Karpas-422 (cell line): Measurements from ENCODE around the gene NHS. TPM values are rescaled to one million over a fixed set of nuclear protein-coding genes. Genes with fewer than 3 reads are reported as not detected.

Experiments
- DNase-seq: peaks from one replicate; pipeline ENCODE4 v3.0.0-alpha.2; 2015
- H2AFZ ChIP-seq: fragments of 200-600 bp; sonication (generic); 2 replicates; pipeline ENCODE4 v1.6.1; 2014; ENCODE audit warnings: antibody characterized with exemption, low read length, mixed read lengths
- H3K27ac ChIP-seq: fragments of 200-600 bp; sonication (generic); 2 replicates; pipeline ENCODE4 v1.5.1; 2014; ENCODE audit warnings: mild to moderate bottlenecking, low read length, moderate library complexity
- H3K27me3 ChIP-seq: fragments of 200-600 bp; sonication (generic); 2 replicates; pipeline ENCODE4 v1.6.1; 2014; ENCODE audit warnings: low read length, mixed read lengths
- H3K36me3 ChIP-seq: fragments of 200-600 bp; sonication (generic); 2 replicates; pipeline ENCODE4 v1.6.1; 2014; ENCODE audit warnings: low read length, mixed read lengths; ENCODE audit not compliant: insufficient read depth
- H3K4me1 ChIP-seq: fragments of 200-600 bp; sonication (generic); 2 replicates; pipeline ENCODE4 v1.6.1; 2014; ENCODE audit warnings: mild to moderate bottlenecking, low read length, mixed read lengths
- H3K4me2 ChIP-seq: fragments of 200-600 bp; sonication (generic); 2 replicates; pipeline ENCODE4 v1.6.1; 2014; ENCODE audit warnings: low read length, low read depth, mild to moderate bottlenecking; ENCODE audit not compliant: poor library complexity, severe bottlenecking
- H3K4me3 ChIP-seq: fragments of 200-600 bp; sonication (generic); 2 replicates; pipeline ENCODE4 v1.5.1; 2014; ENCODE audit warnings: mild to moderate bottlenecking, antibody characterized with exemption, low read length, mixed read lengths
- H3K79me2 ChIP-seq: fragments of 200-600 bp; sonication (generic); 2 replicates; pipeline ENCODE4 v1.6.1; 2014; ENCODE audit warnings: mild to moderate bottlenecking, low read length, mixed read lengths
- H3K9ac ChIP-seq: fragments of 200-600 bp; sonication (generic); 2 replicates; pipeline ENCODE4 v1.6.0; 2014; ENCODE audit warnings: low read length
- H3K9me2 ChIP-seq: fragments of 200-600 bp; sonication (generic), shearing (Covaris generic); replicated peaks from 2 replicates; pipeline ENCODE4 v1.6.0; 2014; ENCODE audit warnings: mild to moderate bottlenecking, low read length, moderate library complexity; ENCODE audit not compliant: insufficient read depth
- H3K9me3 ChIP-seq: fragments of 300-700, 200-600 bp; sonication (generic); 2 replicates; pipeline ENCODE4 v1.6.1; 2014; ENCODE audit warnings: low read length, mixed read lengths
- H4K20me1 ChIP-seq: fragments of 200-600 bp; sonication (generic); 2 replicates; pipeline ENCODE4 v1.6.1; 2014; ENCODE audit warnings: mild to moderate bottlenecking, antibody characterized with exemption, low read length, low read depth; ENCODE audit not compliant: insufficient read depth
- total RNA-seq: library from RNA; depleted of rRNA; stranded (reverse); fragments of >200 nt; shearing (Covaris generic); gene quantifications from 2 replicates; pipeline ENCODE4 v1.2.3, GENCODE V29; 2014; ENCODE audit warnings: low replicate concordance

Gene NHS
- total RNA-seq, 1 experiment from 2014 or later = 0.15 TPM

GRCh38 chrX:17631647-17632046 is 256.6 kb downstream of the NHS start:
- DNase-seq = no peak
- Histone ChIP-seq H3K27ac (no peak overlapping the region), H3K4me1 (no peaks in the 10 kb centered on the region), H3K4me3 (no peak overlapping the region), H2AFZ (no peak overlapping the region), H4K20me1 (no peaks in the 10 kb centered on the region), H3K4me2 (no peak overlapping the region), H3K36me3 (no peaks in the 10 kb centered on the region), H3K79me2 (no peaks in the 10 kb centered on the region), H3K9ac (no peak overlapping the region), H3K27me3 (no peaks in the 10 kb centered on the region), H3K9me2 (no peaks in the 10 kb centered on the region), H3K9me3 (no peaks in the 10 kb centered on the region)

- no peak overlapping the region for H3K4me2 ChIP-seq
- DNase-seq = no peak
- no peaks in the 10 kb centered on the region for H3K9me2 ChIP-seq
- H3K36me3 ChIP-seq = no peaks in the 10 kb centered on the region
- no peak overlapping the region for H3K9ac ChIP-seq
- no peaks in the 10 kb centered on the region for H3K9me3 ChIP-seq
- H3K79me2 ChIP-seq = no peaks in the 10 kb centered on the region
- H3K27ac ChIP-seq = no peak overlapping the region
- H2AFZ ChIP-seq = no peak overlapping the region
- no peaks in the 10 kb centered on the region for H3K4me1 ChIP-seq
- no peaks in the 10 kb centered on the region for H4K20me1 ChIP-seq
- H3K27me3 ChIP-seq = no peaks in the 10 kb centered on the region
- no peak overlapping the region for H3K4me3 ChIP-seq
Observed at GRCh38 chrX:17632942-17633341, 257.9 kb downstream of the NHS start.

GRCh38 chrX:17633546-17633945 is 258.5 kb downstream of the NHS start:
- no peak for DNase-seq
- no peaks in the 10 kb centered on the region for H4K20me1 ChIP-seq
- H3K4me3 ChIP-seq = no peak overlapping the region
- no peaks in the 10 kb centered on the region for H3K4me1 ChIP-seq
- H3K27me3 ChIP-seq = no peaks in the 10 kb centered on the region
- no peak overlapping the region for H2AFZ ChIP-seq
- H3K27ac ChIP-seq = no peak overlapping the region
- H3K9ac ChIP-seq = no peak overlapping the region
- no peaks in the 10 kb centered on the region for H3K9me3 ChIP-seq
- no peak overlapping the region for H3K4me2 ChIP-seq
- no peaks in the 10 kb centered on the region for H3K79me2 ChIP-seq
- no peaks in the 10 kb centered on the region for H3K9me2 ChIP-seq
- no peaks in the 10 kb centered on the region for H3K36me3 ChIP-seq

GRCh38 chrX:17634542-17635207 is 259.7 kb downstream of the NHS start:
- H3K4me2 ChIP-seq = no peak overlapping the region
- no peaks in the 10 kb centered on the region for H3K79me2 ChIP-seq
- no peaks in the 10 kb centered on the region for H3K9me2 ChIP-seq

GRCh38 chrX:17635231-17635630 is 260.2 kb downstream of the NHS start:
- Histone ChIP-seq H3K27ac (no peak overlapping the region), H3K27me3 (no peaks in the 10 kb centered on the region), H3K4me2 (no peak overlapping the region), H3K9me2 (no peaks in the 10 kb centered on the region), H4K20me1 (no peaks in the 10 kb centered on the region), H2AFZ (no peak overlapping the region), H3K9ac (no peak overlapping the region), H3K79me2 (no peaks in the 10 kb centered on the region), H3K36me3 (no peaks in the 10 kb centered on the region), H3K9me3 (no peaks in the 10 kb centered on the region), H3K4me3 (no peak overlapping the region), H3K4me1 (no peaks in the 10 kb centered on the region)
- DNase-seq = no peak

More at GRCh38 chrX:17634542-17635207, 259.7 kb downstream of the NHS start:
- DNase-seq = no peak
- no peak overlapping the region for H3K27ac ChIP-seq
- no peaks in the 10 kb centered on the region for H4K20me1 ChIP-seq
- H2AFZ ChIP-seq = no peak overlapping the region
- no peak overlapping the region for H3K9ac ChIP-seq
- no peak overlapping the region for H3K4me3 ChIP-seq
- H3K27me3 ChIP-seq = no peaks in the 10 kb centered on the region
- no peaks in the 10 kb centered on the region for H3K9me3 ChIP-seq
- H3K4me1 ChIP-seq = no peaks in the 10 kb centered on the region
- no peaks in the 10 kb centered on the region for H3K36me3 ChIP-seq

- Histone ChIP-seq H3K36me3 (no peaks in the 10 kb centered on the region), H3K4me2 (no peak overlapping the region)
Observed at GRCh38 chrX:17637235-17637634, 262.2 kb downstream of the NHS start.

GRCh38 chrX:17638731-17639130 is 263.7 kb downstream of the NHS start:
- Histone ChIP-seq H3K27me3 (no peaks in the 10 kb centered on the region), H3K9ac (no peak overlapping the region), H3K4me1 (no peaks in the 10 kb centered on the region), H3K9me2 (no peaks in the 10 kb centered on the region), H3K79me2 (no peaks in the 10 kb centered on the region), H3K9me3 (no peaks in the 10 kb centered on the region), H3K4me2 (no peak overlapping the region), H2AFZ (no peak overlapping the region), H3K36me3 (no peaks in the 10 kb centered on the region), H3K4me3 (no peak overlapping the region), H3K27ac (no peak overlapping the region), H4K20me1 (no peaks in the 10 kb centered on the region)
- no peak for DNase-seq

More at GRCh38 chrX:17637235-17637634, 262.2 kb downstream of the NHS start:
- H2AFZ ChIP-seq = no peak overlapping the region
- no peaks in the 10 kb centered on the region for H4K20me1 ChIP-seq
- H3K79me2 ChIP-seq = no peaks in the 10 kb centered on the region
- H3K4me3 ChIP-seq = no peak overlapping the region
- H3K27ac ChIP-seq = no peak overlapping the region
- no peak for DNase-seq
- H3K9ac ChIP-seq = no peak overlapping the region
- H3K4me1 ChIP-seq = no peaks in the 10 kb centered on the region
- no peaks in the 10 kb centered on the region for H3K27me3 ChIP-seq
- H3K9me2 ChIP-seq = no peaks in the 10 kb centered on the region
- no peaks in the 10 kb centered on the region for H3K9me3 ChIP-seq

- H3K27ac ChIP-seq = no peak overlapping the region
Observed at GRCh38 chrX:17642891-17643290, 267.9 kb downstream of the NHS start.

More at GRCh38 chrX:17642891-17643290, 267.9 kb downstream of the NHS start:
- no peak for DNase-seq
- Histone ChIP-seq H3K9me3 (no peaks in the 10 kb centered on the region), H3K4me2 (no peak overlapping the region), H3K36me3 (no peaks in the 10 kb centered on the region), H4K20me1 (no peaks in the 10 kb centered on the region), H3K9me2 (no peaks in the 10 kb centered on the region), H3K4me3 (no peak overlapping the region), H3K27me3 (no peaks in the 10 kb centered on the region), H3K4me1 (no peaks in the 10 kb centered on the region), H2AFZ (no peak overlapping the region), H3K79me2 (no peaks in the 10 kb centered on the region), H3K9ac (no peak overlapping the region)
